Trophoblast cell (in vitro differentiated cells and primary cell): Measurements from ENCODE around the gene TRIM24.

ENCODE experiments used
- DNase-seq, 2 donors: peaks; one replicate each; pipeline ENCODE4 v3.0.0-alpha.2; 2016
- H2AFZ ChIP-seq: 2 replicates; pipeline ENCODE4 v1.6.1; 2013; ENCODE audit warnings: low read length, moderate library complexity, mild to moderate bottlenecking; ENCODE audit not compliant: insufficient read depth, poor library complexity
- H2AK5ac ChIP-seq: 2 replicates; pipeline ENCODE4 v1.6.1; 2013; ENCODE audit warnings: mild to moderate bottlenecking, low read length
- H2BK120ac ChIP-seq: 2 replicates; pipeline ENCODE4 v1.6.1; 2013; ENCODE audit warnings: low read length, mild to moderate bottlenecking, moderate library complexity; ENCODE audit not compliant: insufficient read depth, poor library complexity
- H2BK12ac ChIP-seq: 2 replicates; pipeline ENCODE4 v1.6.1; 2013; ENCODE audit warnings: mild to moderate bottlenecking, low read length, moderate library complexity
- H2BK5ac ChIP-seq: 2 replicates; pipeline ENCODE4 v1.6.1; 2013; ENCODE audit warnings: low read length, low read depth, moderate library complexity, mild to moderate bottlenecking; ENCODE audit not compliant: poor library complexity
- H3K14ac ChIP-seq: 2 replicates; pipeline ENCODE4 v1.6.1; 2013; ENCODE audit warnings: mild to moderate bottlenecking, low read length
- H3K18ac ChIP-seq: 2 replicates; pipeline ENCODE4 v1.6.1; 2013; ENCODE audit warnings: mild to moderate bottlenecking, low read length
- H3K23ac ChIP-seq: 2 replicates; pipeline ENCODE4 v1.6.1; 2013; ENCODE audit warnings: low read length
- H3K27ac ChIP-seq: 2 replicates; pipeline ENCODE4 v1.5.1; 2013; ENCODE audit warnings: low read depth, mild to moderate bottlenecking, inconsistent platforms, low read length, moderate library complexity
- H3K27me3 ChIP-seq: 2 replicates; pipeline ENCODE4 v1.6.1; 2013; ENCODE audit warnings: inconsistent platforms, mild to moderate bottlenecking, low read length, moderate library complexity; ENCODE audit not compliant: insufficient read depth
- H3K36me3 ChIP-seq, 2 experiments: 1 replicate in 1 of 2; 2 replicates in 1 of 2; pipeline ENCODE4 v1.6.1; 2013; ENCODE audit warnings: low read length in 2 of 2, mild to moderate bottlenecking in 2 of 2, moderate library complexity in 1 of 2; ENCODE audit not compliant: insufficient read depth in 2 of 2, control insufficient read depth in 1 of 2
- H3K4ac ChIP-seq: 2 replicates; pipeline ENCODE4 v1.6.1; 2013; ENCODE audit warnings: low read depth, mild to moderate bottlenecking, low read length, moderate library complexity
- H3K4me1 ChIP-seq, 2 experiments: 1 replicate in 1 of 2; 2 replicates in 1 of 2; pipeline ENCODE4 v1.6.1; 2013; ENCODE audit warnings: low read length in 2 of 2, mild to moderate bottlenecking in 2 of 2, moderate library complexity in 1 of 2; ENCODE audit not compliant: insufficient read depth in 2 of 2, control insufficient read depth in 1 of 2
- H3K4me2 ChIP-seq: 2 replicates; pipeline ENCODE4 v1.6.1; 2013; ENCODE audit warnings: inconsistent platforms, mild to moderate bottlenecking, low read length, moderate library complexity
- H3K4me3 ChIP-seq: 2 replicates; pipeline ENCODE4 v1.5.1; 2013; ENCODE audit warnings: mild to moderate bottlenecking, low read depth, low read length, inconsistent platforms
- H3K79me1 ChIP-seq: one replicate; pipeline ENCODE4 v1.6.1; 2013; ENCODE audit warnings: low read length
- H3K79me2 ChIP-seq: 2 replicates; pipeline ENCODE4 v1.6.1; 2013; ENCODE audit warnings: low read length, mild to moderate bottlenecking; ENCODE audit not compliant: control insufficient read depth, insufficient read depth, poor library complexity
- H3K9ac ChIP-seq: 2 replicates; pipeline ENCODE4 v1.6.1; 2013; ENCODE audit warnings: mild to moderate bottlenecking, low read length
- H3K9me3 ChIP-seq: 2 replicates; pipeline ENCODE4 v1.6.1; 2013; ENCODE audit warnings: low read depth, mild to moderate bottlenecking, control low read depth, inconsistent platforms, low read length; ENCODE audit not compliant: insufficient read depth
- H4K12ac ChIP-seq: 2 replicates; pipeline ENCODE4 v1.6.1; 2013; ENCODE audit warnings: low read depth, mild to moderate bottlenecking, low read length, moderate library complexity
- H4K8ac ChIP-seq: 2 replicates; pipeline ENCODE4 v1.6.1; 2013; ENCODE audit warnings: low read depth, mild to moderate bottlenecking, low read length, moderate library complexity
- H4K91ac ChIP-seq: one replicate; pipeline ENCODE4 v1.6.1; 2013; ENCODE audit warnings: low read depth, mild to moderate bottlenecking, low read length, moderate library complexity
- WGBS: extraction: QIAGEN DNeasy Blood & Tissue Kit; methylation state at CpG from one replicate; pipeline ENCODE4 v1.1.7; 2013; ENCODE audit warnings: missing lambda C conversion rate; ENCODE audit not compliant: insufficient read length, insufficient coverage; ENCODE audit errors: extremely low coverage; 5-methylcytosine and 5-hydroxymethylcytosine counted together

Gene TRIM24

DNA sequence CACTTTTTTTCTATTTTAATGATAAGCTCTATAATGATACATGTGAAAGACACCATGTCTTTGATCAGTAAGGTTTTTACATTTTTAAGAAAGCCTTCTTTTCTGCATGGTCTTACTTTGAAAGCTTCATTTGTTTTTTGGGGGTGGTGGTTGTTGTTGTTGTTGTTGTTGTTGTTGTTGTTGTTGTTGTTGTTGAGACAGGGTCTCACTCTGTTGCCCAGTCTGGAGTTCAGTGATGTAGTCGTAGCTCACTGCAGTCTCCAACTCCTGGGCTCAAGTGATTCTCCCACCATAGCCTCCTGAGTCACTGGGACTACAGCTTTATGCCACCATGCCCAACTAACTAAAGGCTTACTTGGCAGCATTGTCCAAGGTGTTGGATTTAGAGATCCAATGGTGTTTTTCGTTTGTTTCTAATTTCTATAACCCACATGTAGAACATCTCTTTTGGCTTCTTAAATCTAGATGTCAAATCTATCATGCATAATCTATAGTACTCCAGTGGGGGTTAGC is 45.4 kb downstream of the TRIM24 start:
- Histone ChIP-seq H2AFZ (no peak overlapping the region), H2BK120ac (no peak overlapping the region), H3K27ac (no peak overlapping the region), H3K4me1 (no peaks in the 10 kb centered on the region), H2BK12ac (no peak overlapping the region), H3K4me2 (no peak overlapping the region), H3K4ac (no peak overlapping the region), H4K91ac (no peak overlapping the region), H2BK5ac (no peak overlapping the region), H3K23ac (no peak overlapping the region), H3K36me3 (peaks cover 11 to 13% of the 10 kb centered on the region in 2 experiments), H3K27me3 (no peaks in the 10 kb centered on the region), H3K14ac (no peak overlapping the region), H3K79me1 (no peaks in the 10 kb centered on the region), H3K79me2 (peaks cover 3% of the 10 kb centered on the region), H3K4me3 (no peak overlapping the region), H4K8ac (no peak overlapping the region), H2AK5ac (no peak overlapping the region), H4K12ac (no peak overlapping the region), H3K9ac (no peak overlapping the region), H3K9me3 (no peaks in the 10 kb centered on the region), H3K18ac (no peak overlapping the region)
- no peak for DNase-seq
- WGBS: no CpG with 5 or more reads among the region's 2 CpGs

DNA sequence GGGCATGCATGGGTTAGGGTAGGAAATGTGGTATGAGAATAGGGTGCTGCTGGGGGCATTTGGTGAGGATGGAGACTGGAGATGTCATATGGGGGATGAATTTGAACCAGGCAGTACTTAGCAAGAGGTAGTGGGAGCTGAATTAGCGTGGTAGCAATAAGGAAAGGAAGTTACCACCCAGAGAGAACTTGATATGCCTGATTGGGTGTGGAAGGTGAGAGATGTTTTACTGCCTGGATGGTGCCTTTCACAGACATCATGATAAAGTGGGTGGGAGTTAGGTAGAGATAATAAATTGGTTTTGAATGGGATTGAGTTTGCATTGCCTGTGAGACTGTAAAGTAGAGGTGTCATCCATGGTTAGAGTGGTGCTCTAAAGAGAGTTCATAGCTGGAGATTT is 46.7 kb downstream of the TRIM24 start:
- Histone ChIP-seq H3K79me1 (no peaks in the 10 kb centered on the region), H2AFZ (no peak overlapping the region), H3K4ac (peak overlapping the region; percentile 10), H3K4me3 (no peak overlapping the region), H3K79me2 (no peaks in the 10 kb centered on the region), H3K18ac (no peak overlapping the region), H2AK5ac (no peak overlapping the region), H3K9ac (no peak overlapping the region), H3K14ac (no peak overlapping the region), H2BK12ac (no peak overlapping the region), H3K36me3 (peaks cover 17 to 19% of the 10 kb centered on the region in 2 experiments), H3K23ac (no peak overlapping the region), H3K27ac (no peak overlapping the region), H2BK5ac (no peak overlapping the region), H4K91ac (no peak overlapping the region), H4K12ac (no peak overlapping the region), H3K27me3 (no peaks in the 10 kb centered on the region), H3K4me1 (no peaks in the 10 kb centered on the region), H2BK120ac (no peak overlapping the region), H3K4me2 (no peak overlapping the region), H3K9me3 (no peaks in the 10 kb centered on the region), H4K8ac (no peak overlapping the region)
- no CpG with 5 or more reads among the region's 1 CpG for WGBS
- DNase-seq: no peak

DNA sequence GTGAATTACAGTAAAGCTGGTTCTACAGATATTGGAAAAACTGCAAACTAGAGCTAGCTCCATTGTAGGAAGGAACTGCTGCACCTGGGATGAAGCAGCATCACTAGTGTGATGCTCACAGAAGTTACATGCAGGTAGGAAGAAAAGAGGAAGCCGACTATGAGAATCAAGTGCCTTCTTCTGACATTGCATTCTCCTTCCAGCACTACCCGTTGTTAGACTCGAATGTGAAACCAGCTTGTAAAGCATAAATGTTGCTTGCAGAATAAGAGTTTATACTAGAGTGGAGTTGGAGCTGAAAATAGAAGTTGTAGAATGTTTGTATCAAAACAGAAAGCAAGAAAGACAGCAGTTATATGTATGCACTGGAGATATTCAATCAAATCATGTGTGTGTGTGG is 49.9 kb downstream of the TRIM24 start:
- no peak overlapping the region for H3K14ac ChIP-seq
- no peak overlapping the region for H2AFZ ChIP-seq
- H3K23ac ChIP-seq: no peak overlapping the region
- no peaks in the 10 kb centered on the region for H3K27me3 ChIP-seq
- no peak for DNase-seq
- peaks cover 9% of the 10 kb centered on the region for H3K9me3 ChIP-seq
- peaks cover 3 to 6% of the 10 kb centered on the region in 2 experiments for H3K4me1 ChIP-seq
- no peak overlapping the region for H2BK5ac ChIP-seq
- no peaks in the 10 kb centered on the region for H3K79me2 ChIP-seq
- H2AK5ac ChIP-seq: no peak overlapping the region
- H4K12ac ChIP-seq: no peak overlapping the region
- H3K79me1 ChIP-seq: no peaks in the 10 kb centered on the region
- no peak overlapping the region for H3K4me2 ChIP-seq
- H3K27ac ChIP-seq: no peak overlapping the region
- no peak overlapping the region for H4K91ac ChIP-seq
- no peak overlapping the region for H3K9ac ChIP-seq
- H3K4ac ChIP-seq: no peak overlapping the region
- H3K4me3 ChIP-seq: no peak overlapping the region
- no peak overlapping the region for H2BK12ac ChIP-seq
- H3K36me3 ChIP-seq: peaks cover 23 to 32% of the 10 kb centered on the region in 2 experiments
- no peak overlapping the region for H3K18ac ChIP-seq
- no peak overlapping the region for H4K8ac ChIP-seq
- no CpG with 5 or more reads among the region's 3 CpGs for WGBS
- no peak overlapping the region for H2BK120ac ChIP-seq

DNA sequence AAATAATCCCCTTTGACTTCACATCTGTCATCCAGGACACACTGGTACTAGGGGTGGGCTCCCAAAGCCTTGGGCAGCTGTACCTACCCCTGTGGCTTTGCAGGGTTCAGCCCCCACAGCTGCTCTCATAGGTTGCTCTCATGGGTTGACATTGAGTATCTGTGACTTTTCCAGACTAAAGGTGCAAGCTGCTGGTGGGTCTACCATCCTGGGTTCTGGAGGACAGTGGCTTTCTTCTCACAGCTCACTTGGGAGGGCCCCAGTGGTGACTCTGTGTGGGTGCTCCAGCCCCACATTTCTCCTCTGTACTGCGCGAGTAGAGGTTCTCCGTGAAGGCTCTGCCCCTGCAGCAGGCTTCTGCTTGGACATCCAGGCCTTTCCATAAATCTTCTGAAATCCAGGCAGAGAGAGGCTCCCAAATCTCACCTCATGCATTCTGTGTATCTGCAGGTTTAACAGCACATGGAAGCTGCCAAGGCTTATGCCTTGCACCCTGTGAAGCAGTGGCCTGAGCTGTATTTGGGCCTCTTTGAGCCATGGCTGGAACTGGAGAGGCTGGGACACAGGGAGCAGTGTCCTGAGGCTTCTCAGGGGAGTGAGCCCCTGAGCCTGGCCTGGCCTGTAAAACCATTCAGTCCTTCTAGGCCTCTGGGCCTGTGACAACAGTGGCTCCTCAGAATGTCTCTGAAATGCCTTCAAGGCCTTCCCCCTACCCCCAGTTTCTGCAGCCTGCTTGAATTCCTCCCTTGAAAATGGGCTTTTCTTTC is 52.2 kb downstream of the TRIM24 start:
- H2AK5ac ChIP-seq: no peak overlapping the region
- no peak for DNase-seq
- H3K79me2 ChIP-seq: no peaks in the 10 kb centered on the region
- H3K14ac ChIP-seq: no peak overlapping the region
- H3K4me3 ChIP-seq: no peak overlapping the region
- no peak overlapping the region for H2BK120ac ChIP-seq
- H3K23ac ChIP-seq: no peak overlapping the region
- no peak overlapping the region for H2AFZ ChIP-seq
- H2BK12ac ChIP-seq: no peak overlapping the region
- H3K36me3 ChIP-seq: peaks cover 31 to 40% of the 10 kb centered on the region in 2 experiments
- peak overlapping the region; percentile 29 for H3K18ac ChIP-seq
- no peak overlapping the region for H4K91ac ChIP-seq
- peaks cover 9% of the 10 kb centered on the region for H3K9me3 ChIP-seq
- WGBS: no CpG with 5 or more reads among the region's 3 CpGs
- H4K12ac ChIP-seq: no peak overlapping the region
- peaks cover 3 to 6% of the 10 kb centered on the region in 2 experiments for H3K4me1 ChIP-seq
- H3K79me1 ChIP-seq: no peaks in the 10 kb centered on the region
- H3K4me2 ChIP-seq: no peak overlapping the region
- no peak overlapping the region for H4K8ac ChIP-seq
- H3K27me3 ChIP-seq: no peaks in the 10 kb centered on the region
- no peak overlapping the region for H2BK5ac ChIP-seq
- peak overlapping the region; percentile 52 for H3K4ac ChIP-seq
- no peak overlapping the region for H3K27ac ChIP-seq
- no peak overlapping the region for H3K9ac ChIP-seq
